NCI-H446 (cell line): ENCODE data around the gene TNIP3.
"Not testable (repeated sequence)": the region's sequence is repeated elsewhere in the genome, so short reads cannot be mapped to it uniquely, and the experiment has no call there.

Experiments used
- DNase-seq, 2 experiments: peaks; one replicate each; lab custom pipeline; 2025; lab: John Stamatoyannopoulos, UW

TNIP3 gene, protein sequence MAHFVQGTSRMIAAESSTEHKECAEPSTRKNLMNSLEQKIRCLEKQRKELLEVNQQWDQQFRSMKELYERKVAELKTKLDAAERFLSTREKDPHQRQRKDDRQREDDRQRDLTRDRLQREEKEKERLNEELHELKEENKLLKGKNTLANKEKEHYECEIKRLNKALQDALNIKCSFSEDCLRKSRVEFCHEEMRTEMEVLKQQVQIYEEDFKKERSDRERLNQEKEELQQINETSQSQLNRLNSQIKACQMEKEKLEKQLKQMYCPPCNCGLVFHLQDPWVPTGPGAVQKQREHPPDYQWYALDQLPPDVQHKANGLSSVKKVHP

DNA sequence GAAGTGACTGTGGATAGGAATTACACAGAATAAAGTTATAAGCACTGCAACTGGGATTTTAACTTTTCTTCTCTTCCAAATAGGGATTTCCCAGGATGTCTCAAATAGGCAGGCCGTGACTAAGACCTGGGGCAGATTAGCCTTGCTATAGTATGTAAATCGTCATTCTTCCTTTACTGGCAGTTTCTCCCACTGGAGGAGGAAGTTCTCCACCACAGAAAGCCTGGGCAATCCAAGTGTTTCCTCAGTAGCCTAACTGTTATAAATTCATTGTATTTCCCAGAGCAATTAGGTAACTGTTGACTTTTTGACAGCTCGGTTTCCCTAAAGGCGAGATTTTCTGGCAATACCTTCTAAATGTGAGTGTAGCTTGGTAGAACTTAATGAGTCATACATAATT is at the start of gene TNIP3:
TSS of gene TNIP3 (minus strand) at position 31 of the 400 bp plus-strand sequence. CDS start 196 bp downstream, outside the sequence.
- no peak for DNase-seq

DNA sequence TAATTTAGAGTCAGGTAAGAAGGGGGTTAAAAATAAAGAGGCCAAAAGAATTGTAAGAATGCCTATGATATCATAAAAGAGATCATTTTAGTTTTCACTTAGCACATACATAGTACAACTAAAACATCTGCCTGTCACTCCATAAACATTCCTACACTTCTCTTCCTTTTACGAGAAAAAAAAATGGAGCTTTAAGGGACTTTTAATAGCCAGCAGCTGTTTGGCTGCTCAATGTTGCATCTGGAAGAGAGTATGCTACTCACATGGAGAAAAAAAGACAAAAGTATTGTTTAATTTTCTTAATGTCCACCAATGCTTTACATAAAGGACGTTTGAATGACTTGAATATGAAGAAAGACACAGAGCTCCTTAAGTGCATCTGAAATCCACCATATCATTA is 48.7 kb upstream of the TNIP3 start:
- DNase-seq = no peak

- no peak for DNase-seq
These were observed 45.0 kb upstream of the TNIP3 start for GRCh38 chr4:121209171-121209570.

- DNase-seq = no peak
These were observed 44.3 kb upstream of the TNIP3 start for GRCh38 chr4:121208244-121209007.

DNA sequence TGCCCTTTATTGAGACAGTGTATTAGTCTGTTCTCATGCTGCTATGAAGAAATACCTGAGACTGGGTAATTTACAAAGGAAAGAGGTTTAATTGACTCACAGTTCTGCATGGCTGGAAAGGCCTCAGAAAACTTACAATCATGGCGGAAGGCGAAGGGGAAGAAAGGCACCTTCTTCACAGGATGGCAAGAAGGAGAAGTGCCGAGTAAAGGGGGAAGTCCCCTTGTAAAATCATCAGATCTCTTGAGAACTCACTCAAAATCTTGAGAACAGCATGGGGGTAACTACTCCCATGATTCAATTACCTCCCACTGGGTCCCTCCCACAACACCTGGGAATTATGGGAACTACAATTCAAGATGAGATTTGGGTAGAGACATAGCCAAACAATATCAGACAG is 41.7 kb upstream of the TNIP3 start:
- not testable (repeated sequence) for DNase-seq

- DNase-seq = no peak
These were observed 36.8 kb upstream of the TNIP3 start for GRCh38 chr4:121200795-121201472.

- no peak for DNase-seq
These were observed 35.8 kb upstream of the TNIP3 start for GRCh38 chr4:121199742-121200561.

GRCh38 chr4:121198251-121198650 is 34.1 kb upstream of the TNIP3 start:
- DNase-seq = no peak

DNA sequence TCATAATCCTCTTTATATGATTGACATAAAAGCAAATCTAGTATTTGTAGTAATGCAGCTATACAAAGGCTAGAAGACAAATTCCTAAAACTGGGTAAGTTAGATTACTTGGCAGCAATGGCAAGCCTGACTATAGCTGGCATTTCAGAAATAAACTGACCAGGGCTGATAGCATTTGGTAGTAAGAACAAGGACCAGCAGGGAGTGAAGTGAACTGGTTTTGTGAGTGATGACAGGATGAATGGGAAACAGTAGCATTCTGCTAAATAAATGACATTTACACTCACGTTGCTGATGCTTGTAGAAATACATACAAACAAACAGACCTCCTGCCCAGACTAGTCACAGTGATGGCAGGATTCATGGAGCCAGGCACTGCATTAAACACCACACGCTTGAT is 31.5 kb upstream of the TNIP3 start:
- peak in 1 of 2 experiments; percentile 0 for DNase-seq

GRCh38 chr4:121192480-121192879 is 28.4 kb upstream of the TNIP3 start:
- DNase-seq = peak; percentile 36 to 62

DNA sequence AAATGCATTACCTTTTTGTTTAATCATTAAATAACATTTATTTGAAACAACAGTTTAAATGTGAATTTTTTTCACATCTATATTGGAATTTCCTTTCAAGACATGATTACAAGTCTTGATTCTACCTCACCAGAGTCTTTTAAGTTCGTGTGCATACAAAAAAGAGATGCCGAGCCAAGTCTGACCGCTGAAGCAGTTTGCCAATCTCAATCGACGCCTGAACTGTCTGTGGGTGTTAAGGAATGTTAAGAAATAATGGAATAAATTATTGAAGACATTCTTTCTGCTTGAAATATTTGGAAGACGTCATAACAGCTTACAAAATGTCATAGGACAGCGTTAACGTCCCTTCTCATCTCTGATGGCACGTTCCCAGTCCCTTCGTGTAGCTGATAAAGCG is 27.9 kb upstream of the TNIP3 start:
- DNase-seq = no peak

DNA sequence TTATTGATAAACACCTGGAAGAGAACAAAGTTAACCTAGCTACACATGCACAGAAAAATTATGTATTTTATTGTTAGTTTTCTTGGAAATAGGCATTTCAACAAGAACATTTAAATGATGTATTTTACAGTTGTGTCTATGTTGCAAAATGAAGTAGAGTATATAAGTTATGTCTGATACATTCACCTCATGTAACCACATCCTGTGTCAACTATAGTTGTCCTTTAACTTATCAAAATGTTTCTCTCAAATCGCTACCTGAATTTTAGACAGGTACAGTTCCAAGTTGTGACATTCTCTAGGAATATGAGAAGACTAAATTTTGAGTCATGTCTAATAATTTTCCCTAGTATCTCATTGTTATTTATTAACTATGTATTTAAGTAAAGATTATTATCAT is 27.2 kb upstream of the TNIP3 start:
- DNase-seq = no peak

GRCh38 chr4:121190389-121190788 is 26.3 kb upstream of the TNIP3 start:
- no peak for DNase-seq

DNA sequence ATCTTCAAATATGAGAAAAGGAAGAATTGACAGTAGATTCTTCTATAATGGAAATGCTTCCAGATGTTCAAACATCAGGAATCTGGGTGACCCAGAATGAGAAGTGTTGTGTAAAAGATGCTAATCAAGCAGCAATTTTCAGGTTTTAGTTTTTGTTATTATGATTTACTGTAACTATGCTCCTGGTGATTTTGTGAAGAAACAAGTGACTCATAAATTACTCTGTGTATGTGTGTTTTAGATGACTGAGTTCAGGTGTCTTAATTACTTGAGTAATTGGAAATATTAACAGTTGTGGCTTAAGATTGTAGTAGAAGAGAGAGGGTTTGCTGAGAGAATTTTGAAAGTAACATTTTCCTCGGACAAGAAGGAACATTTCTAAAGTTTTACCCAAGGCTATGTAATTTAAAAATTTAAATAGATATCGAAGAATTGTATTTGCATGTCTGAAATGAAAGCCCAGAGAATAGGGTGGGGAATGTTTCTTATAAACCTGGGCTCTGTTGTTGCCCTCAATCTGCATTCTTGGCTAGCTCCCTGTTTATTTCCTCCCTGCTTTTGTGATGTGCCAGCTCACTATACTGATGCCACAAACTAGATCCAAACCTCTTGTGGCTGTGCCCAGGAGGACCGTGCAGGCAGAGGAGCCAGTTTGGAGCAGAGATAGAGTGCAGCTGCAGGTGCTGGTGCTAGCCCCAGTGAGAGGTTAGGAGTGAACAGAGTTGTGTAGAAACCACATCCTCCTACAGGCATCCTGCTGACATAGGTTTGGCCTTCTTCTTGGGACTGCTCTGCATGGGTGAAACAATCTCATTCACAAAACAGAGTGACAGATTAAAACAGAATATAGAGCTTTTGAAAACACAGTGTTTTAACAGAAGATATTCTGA is 25.4 kb upstream of the TNIP3 start:
- DNase-seq = no peak

DNA sequence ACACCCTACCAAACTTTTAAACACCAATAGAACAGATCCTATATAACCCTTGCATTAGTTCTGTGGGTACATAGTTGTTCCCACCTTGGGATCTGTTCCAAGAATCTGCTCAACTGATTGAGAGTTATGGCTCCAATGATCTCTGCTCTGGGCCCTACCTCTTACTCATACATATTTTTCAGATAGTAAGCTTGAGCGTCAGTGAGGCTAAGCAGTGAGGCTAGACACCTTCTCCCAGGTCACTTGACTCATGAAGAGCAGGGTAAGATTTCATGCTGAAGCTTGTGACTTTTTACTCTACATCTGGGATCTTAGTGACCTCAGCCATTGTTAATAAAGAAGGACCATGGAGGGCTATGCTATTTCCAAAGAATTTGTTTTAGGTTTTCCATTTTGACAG is 23.1 kb upstream of the TNIP3 start:
- DNase-seq = no peak

DNA sequence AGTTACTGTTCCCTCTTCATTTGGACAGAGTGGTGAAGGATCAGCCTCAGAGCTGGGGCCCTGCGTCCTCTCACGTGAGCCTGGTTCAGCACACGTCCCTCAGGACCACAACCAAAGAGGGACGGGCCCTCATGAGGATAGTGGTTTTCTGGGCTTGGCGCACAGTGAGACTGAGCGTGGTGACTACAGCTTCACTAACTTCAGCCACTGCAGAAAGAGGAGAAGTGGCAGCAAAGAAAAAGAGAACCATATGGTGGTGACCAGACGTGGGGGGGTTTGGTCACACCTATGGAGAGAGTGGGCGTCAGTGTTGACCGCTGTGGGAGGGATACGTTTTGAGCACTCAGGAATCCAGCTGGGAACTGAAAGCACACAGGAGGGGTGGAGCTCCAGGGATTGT is 21.8 kb upstream of the TNIP3 start:
- DNase-seq = no peak

DNA sequence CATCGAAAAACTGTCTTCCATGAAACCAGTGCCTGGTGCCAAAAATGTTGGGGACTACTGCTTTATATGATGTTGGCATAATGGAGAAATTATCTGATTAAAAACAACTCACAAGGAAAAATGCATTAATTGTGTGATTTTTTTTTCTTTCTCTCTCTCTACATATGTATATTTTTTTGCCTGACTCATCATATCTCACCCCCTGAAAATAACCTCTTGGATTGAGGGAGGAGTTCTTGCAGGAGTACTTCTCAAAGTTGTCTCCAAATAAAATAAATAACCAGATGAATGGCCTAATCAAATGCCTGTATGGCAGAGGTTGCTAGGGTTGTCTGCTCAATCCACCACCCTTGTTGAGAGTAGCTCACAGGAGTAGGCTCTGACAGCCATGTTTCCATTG is 19.9 kb upstream of the TNIP3 start:
- DNase-seq = no peak

DNA sequence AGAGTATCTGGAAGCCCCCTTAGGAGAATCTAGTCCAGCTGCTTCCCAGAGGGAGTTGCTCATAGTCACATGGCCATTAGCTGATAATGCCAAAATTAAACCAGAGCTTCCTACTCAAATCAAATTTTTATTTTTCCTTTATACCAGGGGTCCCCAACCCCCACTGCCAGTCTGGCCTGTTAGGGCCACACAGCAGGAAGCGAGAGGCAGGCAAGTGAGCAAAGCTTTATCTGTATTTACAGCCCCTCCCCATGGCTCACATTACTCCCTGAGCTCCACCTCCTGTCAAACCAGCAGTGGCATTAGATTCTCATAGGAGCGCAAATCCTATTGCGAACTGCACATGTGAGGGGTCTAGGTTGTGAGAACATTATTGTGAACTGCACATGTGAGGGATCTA is 19.2 kb upstream of the TNIP3 start:
- no peak for DNase-seq

GRCh38 chr4:121182296-121182695 is 18.2 kb upstream of the TNIP3 start:
- no peak for DNase-seq

- DNase-seq = no peak
These were observed 17.4 kb upstream of the TNIP3 start for GRCh38 chr4:121181493-121181892.

DNA sequence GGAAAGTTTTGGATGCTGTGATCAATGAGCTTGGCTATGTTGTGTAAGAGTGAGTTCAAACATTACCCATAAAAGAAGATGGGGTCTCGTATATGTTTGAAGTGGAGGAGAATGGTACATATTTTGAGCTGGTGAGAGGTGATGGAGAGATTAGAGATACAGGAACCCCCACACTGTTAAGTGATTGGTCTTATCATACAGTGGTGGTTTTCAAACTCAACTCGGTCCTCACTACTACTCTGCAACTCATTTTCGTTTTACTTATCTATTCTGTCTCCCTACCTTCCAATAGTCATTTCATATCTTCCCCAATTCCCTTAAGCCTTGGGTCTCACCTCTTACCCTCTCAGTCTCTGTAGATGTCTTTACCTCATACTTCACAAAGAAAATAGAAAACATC is 16.4 kb upstream of the TNIP3 start:
- DNase-seq = no peak
